ENCODE measurements around the gene ARHGEF18. TPM values are rescaled to one million over a fixed set of nuclear protein-coding genes. Genes with fewer than 3 reads are reported as not detected.

The ARHGEF18 gene
- 86.5 and 87.0 TPM in 2 replicates for total RNA-seq

DNA sequence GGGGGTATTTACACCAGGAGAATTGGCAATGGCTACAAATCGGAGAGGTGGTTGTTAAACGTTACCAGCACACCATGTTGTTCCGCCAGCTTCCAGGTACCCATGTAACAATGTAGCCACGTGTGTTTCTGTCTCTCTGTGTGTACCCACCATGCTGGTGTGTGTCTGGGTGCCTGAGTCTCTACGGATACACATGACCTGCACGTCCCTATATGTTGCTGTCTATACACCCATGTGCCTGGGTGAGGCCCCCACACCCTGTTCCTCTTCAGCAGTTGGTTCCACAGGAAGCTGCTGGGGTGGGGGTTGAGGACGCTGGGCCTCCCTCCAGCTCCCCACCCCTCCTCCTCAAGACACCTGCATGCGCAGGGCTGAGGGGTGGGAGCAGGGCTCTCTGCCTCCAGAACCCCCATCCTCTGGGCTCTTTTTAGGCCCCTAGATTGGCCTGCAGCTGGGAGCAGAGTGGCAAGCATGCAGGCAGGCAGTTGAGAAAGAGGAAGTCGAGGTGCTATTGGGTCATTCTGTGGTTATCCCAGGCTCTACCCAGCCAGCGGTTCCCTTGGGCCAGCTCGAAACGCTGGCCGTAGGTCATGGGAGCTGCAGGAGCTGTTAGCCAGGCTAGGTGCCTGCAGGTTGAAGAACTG is at the start of gene ARHGEF18:
Gene ARHGEF18 (plus strand): TSS at position 351 of the 644 bp plus-strand sequence. CDS start 13,954 bp downstream, outside the sequence.

Other genes with a start within 250 kb of the ARHGEF18 start
- 6.7 and 11.5 TPM in 2 replicates for gene INSR, start 54.5 kb upstream of the ARHGEF18 start, total RNA-seq
- gene PEX11G, start 140.1 kb downstream of the ARHGEF18 start, total RNA-seq, result 2.4 and 2.6 TPM in 2 replicates
- 9.8 and 17.8 TPM in 2 replicates for gene ZNF358, start 167.2 kb downstream of the ARHGEF18 start, total RNA-seq
- gene MCOLN1, start 173.7 kb downstream of the ARHGEF18 start, total RNA-seq, result 1.9 and 5.3 TPM in 2 replicates
- 63.5 and 87.2 TPM in 2 replicates for gene PNPLA6, start 186.8 kb downstream of the ARHGEF18 start, total RNA-seq
- gene CAMSAP3, start 246.9 kb downstream of the ARHGEF18 start, total RNA-seq, result 3.8 and 12.3 TPM in 2 replicates